Muscle of arm (tissue), 14 donors: Measurements from ENCODE around the gene SLC39A2. TPM values are rescaled to one million over a fixed set of nuclear protein-coding genes. Genes with fewer than 3 reads are reported as not detected.
A peak's percentile ranks its signal among the peaks of the same experiment; 100 is the strongest.
"Not testable (repeated sequence)": the region's sequence is repeated elsewhere in the genome, so short reads cannot be mapped to it uniquely, and the experiment has no call there.

Experiments used
- DNase-seq: peaks from one replicate; pipeline ENCODE4 v3.0.0-alpha.2; 2013
- long read RNA-seq, 11 donors: transcript quantifications; one replicate each; lab custom pipeline, GENCODE V29; 2026
- polyA plus RNA-seq, 12 donors: library from polyadenylated mRNA; unstranded; fragments of 120-200 nt; gene quantifications; one replicate each; pipeline ENCODE4 v1.2.1, GENCODE V29; 2013; ENCODE audit not compliant: insufficient read length in 12 of 12

Gene SLC39A2, protein sequence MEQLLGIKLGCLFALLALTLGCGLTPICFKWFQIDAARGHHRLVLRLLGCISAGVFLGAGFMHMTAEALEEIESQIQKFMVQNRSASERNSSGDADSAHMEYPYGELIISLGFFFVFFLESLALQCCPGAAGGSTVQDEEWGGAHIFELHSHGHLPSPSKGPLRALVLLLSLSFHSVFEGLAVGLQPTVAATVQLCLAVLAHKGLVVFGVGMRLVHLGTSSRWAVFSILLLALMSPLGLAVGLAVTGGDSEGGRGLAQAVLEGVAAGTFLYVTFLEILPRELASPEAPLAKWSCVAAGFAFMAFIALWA
- 1 to 10 TPM in 2 of 12 donors, under 1 TPM in 2, not detected in 8; 0.15 to 1.6 (median 0.81) TPM for polyA plus RNA-seq
- long read RNA-seq, donor 1: 0 reads
- long read RNA-seq, donor 2: 0 reads
- long read RNA-seq, donor 3: 0 reads
- long read RNA-seq, donor 4: 0 reads
- long read RNA-seq, donor 5: 0 reads
- long read RNA-seq, donor 6: 0 reads
- long read RNA-seq, donor 7: 0 reads
- long read RNA-seq, donor 8: 0 reads
- long read RNA-seq, donor 9: 0 reads
- long read RNA-seq, donor 10: 0 reads
- long read RNA-seq, donor 11: 0 reads

DNA sequence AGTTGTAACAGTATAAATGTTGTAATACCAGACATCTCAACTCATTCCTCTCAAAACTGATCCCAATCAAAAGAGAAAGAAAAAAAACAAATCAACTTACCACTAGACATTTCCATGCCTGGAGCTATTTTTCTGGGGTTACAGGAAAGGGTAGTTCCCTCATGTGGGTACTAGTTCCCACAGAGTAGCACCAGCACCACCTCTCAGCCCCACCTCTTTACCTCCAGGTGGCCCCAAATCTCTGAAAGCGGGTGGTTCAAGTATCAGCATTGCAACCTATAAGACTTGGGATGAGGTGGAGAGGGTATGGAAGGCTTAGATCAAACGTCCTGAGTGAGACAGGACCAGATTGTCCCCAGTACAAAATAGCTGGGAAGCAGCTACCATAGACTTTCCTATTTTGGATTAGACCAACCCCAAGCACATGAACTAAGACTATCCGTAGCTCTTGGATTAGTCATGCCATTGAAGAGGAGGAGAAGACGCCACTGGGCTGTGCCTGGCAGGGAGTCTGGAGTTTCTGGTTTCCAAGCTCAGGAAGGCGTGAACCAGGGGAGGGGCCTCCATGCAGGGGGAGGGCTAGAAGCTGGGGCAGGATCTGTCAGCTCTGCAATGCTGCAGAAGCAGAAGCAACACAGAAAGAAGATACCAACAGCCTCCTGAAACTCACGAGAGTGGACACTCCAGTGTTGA, at the start of gene SLC39A2:
SLC39A2 (plus strand) TSS at position 620 of the 693 bp plus-strand sequence. CDS start 154 bp downstream, outside the sequence.
- DNase-seq: no peak

DNA sequence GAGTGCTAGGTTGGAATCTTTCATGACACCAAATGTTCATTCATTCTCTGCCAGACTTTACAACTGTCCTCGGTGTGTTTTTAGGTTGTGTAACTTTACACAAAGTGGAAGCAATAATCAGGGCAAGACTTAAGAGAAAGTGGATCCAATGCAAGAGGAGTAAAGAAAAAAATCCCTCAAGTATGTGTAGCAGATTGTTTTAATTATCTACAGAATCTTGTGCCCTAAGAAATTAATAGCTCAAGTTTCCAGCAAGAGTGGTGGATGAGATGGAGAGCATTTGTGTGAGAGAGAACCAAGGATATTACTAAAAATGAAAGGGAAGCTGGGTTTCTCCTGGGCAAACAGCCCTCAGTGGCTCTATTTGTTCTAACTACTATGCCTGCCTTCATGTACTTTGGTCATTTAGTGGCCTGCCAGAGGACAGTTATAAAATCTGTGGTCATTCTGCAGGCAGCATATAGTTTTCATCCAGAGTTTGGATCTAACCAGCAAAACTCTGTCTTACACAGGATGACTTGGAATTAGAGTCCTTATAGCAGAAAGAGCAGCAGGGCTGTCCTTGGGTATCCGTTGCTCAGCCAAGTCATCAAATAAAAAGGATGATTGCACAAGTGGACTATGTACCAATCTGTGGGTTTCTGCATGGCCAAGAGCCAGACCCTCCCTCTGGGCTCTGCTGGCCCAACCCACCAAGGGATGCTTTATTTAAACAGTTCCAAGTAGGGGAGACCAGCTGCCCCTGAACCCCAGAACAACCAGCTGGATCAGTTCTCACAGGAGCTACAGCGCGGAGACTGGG, 44.2 kb upstream of the SLC39A2 start, which contains the start of gene RNASE2:
RNASE2 (plus strand) TSS at position 752 of the 802 bp plus-strand sequence. CDS start 285 bp downstream, outside the sequence.
- not testable (repeated sequence) for DNase-seq

DNA sequence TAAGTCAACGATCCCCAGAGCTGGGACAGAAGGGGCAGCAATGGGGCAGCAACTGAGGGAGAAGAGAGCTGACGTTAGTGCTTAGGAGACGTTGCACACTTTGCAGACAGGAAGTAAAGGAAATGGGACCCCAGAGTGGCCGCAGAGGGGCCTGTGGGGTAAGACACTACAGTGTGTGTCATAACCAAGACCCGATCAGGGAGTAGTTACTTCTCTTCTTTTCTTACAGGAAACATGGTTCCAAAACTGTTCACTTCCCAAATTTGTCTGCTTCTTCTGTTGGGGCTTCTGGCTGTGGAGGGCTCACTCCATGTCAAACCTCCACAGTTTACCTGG, 43.6 kb upstream of the SLC39A2 start:
- not testable (repeated sequence) for DNase-seq

DNA sequence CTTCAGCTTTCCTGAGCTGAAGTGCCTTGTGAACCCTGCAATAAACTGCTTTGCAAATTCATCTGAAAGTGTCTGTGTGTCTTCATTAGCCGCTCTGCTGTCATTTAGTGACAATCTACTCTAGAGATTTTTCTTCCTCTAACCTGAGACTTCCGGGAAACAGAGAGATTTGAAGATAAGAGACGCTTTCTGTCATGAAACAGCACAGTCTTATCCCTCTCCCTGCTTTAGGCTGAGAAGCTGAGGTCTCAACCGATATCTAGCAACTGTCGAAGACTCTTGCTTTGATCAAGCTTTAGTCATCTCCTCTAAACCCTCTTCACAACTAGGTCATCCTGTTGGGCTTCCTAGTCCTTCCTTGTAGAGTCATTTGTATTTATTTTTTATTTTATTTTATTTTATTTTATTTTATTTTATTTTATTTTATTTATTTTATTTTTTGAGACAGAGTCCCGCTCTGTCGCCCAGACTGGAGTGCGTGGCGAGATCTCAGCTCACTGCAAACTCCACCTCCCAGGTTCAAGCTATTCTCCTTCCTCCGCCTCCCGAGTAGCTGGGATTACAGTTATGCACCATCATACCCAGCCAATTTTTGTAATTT, 42.6 kb upstream of the SLC39A2 start:
- no peak for DNase-seq

DNA sequence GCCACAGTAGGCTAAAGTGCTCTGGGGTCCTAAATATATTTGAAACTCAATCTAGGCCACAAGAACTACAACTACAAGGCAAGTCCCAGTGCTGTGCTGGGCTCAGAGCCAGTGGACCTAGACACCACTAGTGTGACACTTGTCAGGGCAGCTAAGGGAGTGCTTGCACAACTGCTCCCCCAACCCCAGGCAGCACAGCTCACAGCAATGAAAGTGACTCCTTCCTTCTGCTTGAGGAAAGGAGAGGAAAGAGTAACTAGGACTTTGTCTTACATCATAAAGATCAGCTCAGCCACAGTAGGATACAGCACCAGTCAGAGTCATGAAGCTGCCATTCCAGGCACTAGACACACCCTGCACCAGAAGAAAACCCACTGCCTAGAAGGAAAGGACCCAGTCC, 40.1 kb upstream of the SLC39A2 start:
- not testable (repeated sequence) for DNase-seq

DNA sequence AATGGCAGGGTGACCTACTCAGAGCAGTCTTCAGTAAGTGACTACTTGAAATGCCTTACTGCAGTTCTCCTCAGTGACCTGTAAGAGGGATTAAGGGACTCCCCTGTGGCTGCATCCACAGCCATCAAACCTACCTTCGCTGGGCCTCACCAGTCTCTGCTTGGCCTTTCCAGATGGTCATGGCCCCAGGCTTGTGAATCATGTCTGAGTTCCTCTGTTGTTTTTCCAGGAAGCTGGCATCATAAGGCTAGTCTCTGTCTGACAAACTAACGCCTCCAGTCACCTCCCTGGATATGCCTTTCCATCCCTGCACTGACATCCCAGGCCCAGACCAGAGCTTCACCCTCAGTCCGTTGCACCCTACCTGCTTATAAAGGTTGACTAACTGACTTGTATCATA, 29.8 kb upstream of the SLC39A2 start:
- DNase-seq: no peak

DNA sequence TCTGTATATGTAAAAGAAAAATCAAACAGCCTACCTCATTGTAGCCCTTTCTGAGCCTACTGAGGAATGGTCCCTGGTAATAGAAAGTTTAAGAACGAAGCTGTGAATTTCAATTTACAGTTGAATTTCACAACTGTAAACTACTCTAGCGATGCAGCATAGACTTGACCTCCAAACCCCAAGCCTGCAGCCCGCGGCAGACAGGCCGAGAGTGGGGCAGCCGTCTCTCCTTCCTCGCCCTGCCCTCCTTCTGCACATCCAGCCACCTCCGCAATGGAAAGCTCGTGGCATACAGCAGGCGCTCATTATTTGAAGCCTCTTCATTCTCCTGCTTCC, 28.5 kb upstream of the SLC39A2 start:
- DNase-seq: no peak

DNA sequence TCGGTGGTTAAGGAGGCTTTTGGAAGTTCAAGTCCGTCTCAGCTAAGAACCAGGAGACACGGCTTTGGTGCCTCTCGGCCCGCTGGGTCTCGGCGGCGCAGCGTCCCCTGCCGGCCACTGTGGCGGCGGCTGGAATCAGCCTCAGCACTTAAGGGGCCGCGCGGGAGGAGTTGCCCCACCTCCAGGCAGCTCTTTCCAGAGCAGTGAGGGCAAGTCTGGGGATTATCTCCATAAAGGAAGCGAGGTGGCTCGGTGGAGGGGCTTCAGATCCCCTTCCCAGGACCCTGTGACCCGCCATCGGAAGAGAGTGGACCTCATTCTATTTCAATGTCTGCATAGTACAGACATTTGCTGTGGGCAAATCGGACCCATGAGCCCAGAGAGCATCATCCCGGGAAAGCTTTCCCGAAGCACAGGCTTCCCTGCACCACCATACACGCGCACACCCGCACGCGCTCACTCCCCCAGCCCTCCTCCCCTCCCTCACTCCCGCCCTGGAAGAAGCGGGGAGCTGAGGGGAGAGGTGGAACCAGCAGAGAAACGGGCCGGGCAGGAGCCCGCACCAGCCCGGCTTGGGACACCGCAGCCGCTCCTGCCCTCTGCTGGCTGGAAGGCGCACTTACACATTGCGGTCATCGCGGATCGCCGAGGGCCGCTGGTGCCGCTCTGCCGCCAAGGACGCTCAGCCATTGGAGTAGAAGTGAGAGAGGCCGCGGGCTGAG, 27.9 kb upstream of the SLC39A2 start:
- DNase-seq: peak; percentile 83

DNA sequence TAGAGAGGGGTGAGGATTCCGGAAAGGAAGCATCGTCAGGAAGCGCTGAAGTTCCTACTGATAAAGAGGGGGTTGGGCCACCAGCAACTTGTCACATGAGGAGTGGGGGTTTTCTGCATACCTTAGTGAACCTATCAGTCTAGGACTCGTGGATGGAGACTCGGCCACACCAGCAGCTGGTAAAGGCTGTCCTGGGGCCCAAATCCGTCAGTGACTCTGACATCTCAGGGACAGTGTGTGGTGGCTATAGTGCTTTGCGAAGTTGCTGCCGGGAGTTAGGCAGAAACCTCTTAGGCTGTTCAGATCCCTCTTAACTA, 27.4 kb upstream of the SLC39A2 start:
- no peak for DNase-seq

DNA sequence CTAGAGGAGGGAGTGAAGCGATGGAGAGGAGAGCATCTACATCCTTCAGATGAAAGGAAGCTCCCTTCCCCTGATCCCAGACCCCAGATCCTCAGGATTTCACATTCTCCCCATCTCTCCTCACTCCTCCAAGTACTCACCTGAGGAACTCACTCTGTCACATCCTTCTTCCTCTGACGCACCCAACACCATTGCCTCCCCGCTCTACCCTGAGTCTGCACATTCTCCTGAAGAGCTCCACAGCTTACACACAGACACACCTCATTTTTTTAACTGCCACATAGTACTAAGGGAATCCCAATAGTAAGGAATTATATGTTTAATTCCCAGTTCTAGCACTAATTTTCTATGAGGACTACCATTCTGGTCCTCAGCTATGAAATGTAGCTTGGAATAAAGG, 25.6 kb upstream of the SLC39A2 start:
- no peak for DNase-seq

DNA sequence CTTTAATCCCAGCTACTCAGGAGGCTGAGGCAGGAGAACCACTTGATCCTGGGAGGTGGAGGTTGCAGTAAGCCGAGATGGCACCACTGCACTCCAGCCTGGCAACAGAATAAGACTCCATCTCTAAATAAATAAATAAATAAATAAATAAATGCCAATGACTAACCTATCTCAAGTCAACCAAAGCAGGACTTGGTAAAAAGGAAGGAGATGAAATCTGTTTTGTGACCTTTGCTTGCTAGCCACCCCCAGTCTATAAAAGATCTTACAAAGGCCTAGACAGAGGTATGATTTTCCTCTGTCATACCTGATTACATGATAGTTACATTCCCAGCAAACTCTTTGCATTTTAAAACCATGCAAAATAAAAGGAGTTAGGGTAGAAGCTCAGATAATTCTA, 22.8 kb upstream of the SLC39A2 start:
- no peak for DNase-seq

DNA sequence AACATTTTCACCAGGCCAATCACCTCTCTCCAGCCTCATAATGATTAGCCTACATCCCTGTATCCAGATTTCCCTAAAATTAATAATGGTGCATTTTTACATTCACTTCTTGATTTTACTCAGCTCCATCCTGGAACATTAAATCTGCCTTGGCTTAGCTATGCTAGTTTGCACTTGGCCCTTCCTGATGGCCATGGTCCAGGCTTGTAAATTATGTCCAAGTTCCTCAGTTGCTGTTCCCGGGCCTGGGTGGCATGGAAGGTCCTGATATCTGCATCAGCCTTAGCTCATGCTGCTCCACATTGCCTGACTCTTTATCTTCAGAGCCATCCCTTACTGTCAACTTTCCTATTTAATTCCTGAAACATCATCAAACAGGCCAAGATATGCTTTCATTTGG, 20.4 kb upstream of the SLC39A2 start:
- DNase-seq: no peak

DNA sequence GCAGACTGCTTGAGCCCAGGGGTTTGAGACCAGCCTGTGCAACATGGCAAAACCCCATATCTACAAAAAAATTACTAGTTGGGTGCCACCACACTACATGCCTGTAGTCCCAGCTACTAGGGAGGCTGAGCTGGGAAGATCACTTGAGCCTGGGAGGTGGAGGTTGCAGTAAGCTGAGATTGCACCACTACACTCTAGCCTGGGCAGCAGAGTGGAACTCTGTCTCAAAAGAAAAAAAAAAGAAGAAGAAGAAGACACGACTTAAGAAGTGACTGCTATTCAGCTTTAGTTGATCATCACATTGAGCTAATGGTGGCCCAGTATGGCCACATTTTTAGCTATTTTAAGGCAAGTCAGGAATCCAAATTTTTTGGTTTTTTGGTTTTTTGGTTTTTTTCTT, 18.2 kb upstream of the SLC39A2 start:
- no peak for DNase-seq

DNA sequence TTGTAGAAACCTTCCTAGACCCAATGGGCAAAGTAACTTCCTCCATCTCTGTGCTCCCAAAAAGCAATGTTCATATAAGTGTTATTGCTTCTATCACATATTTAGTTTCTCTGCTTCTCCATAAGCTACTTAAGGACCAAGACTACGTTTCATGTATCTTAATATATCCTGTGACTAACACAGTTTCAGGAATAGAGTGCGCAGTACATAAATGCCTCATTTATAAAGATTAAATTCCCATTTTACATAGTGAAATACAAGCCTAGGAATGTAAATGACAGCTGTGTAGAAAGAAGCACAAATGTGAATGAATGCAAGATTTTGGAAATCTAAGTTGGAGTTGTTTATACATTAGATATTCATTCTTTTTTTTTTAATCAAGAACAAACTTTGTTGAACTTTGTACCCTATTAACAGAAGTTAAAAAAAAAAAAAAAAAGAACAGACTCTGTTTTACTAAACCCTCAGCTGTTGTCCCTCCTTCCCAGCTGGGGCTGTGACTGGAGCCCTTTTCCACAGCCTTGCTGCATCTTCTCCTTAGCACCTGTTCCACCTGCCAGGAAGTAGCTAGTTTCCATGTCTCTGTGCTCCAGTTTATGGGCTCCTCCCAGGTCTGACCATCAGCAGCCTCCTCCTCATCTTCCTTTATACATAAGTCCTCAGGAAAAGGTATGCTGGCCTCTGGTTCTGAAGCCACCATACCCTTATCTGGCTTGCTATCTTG, 16.3 kb upstream of the SLC39A2 start:
- DNase-seq: no peak

DNA sequence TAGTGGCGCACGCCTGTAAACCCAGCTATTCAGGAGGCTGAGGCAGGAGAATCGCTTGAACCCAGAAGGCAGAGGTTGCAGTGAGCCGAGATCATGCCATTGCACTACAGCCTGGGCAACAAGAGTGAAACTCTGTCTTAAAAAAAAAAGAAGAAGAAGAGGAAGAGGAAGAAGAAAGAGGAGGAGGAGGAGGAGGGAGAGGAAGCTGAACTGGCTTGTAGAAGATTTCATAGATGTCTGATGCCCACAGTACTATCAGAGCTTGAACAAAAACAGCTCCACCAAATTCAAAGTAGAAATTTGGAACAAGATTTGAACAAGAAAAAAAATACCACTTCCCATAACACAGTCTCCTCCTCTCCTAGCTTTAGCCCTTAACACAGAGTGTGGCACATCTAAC, 13.4 kb upstream of the SLC39A2 start:
- DNase-seq: not testable (repeated sequence)

DNA sequence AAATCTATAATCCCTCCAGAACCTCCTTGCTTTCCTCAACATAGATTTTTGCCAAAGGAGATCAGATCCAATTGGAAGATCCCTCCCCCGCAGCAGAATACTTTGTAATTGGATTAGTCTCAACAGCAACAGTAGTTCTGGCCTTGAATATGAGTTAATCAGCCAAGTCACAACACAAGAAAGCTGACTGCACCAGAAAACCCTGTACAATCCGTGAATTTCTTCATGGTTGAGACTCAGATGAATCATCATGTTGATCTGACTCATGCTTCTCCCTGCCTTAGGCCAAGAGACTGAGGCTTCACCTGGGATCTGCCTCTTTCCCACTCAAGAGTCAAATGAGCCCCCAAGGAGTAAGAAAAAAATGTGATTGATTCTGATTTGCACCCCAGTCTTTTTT, 12.3 kb upstream of the SLC39A2 start:
- DNase-seq: no peak

DNA sequence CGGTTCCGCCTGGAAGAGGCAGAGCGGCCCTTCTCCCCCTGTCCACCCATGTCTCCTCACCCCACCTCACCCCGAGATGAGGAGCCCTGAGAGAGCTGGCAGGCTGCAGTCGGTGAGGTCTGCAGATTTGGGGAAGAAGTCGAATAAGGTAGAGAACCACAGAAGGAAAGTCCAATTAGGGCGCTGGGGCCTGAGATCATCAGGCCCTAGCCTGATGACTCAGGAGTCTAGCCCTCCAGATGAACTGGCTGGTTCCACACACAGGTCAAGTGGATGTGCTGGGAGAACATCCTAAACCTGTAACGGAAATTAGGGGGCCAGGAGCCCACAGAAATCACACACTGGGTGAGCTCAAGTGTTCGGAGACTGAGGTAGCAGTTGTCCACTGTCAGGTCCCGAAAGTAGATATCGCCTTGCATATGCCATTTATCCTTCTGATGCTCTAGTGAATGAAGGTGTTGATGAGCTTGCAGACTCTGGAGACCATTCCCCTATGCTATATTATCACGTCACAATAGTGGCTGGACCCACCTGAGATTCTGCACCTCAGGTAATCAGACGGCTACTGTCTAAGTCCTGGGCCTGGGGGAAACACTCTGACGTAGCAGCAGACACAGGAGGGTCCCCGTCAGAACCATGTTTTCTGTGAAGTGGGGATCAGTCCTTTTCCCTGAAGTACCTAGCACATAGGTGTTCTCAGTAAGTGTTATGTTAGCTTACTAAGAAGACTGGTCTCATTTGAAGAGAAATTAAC, 10.2 kb upstream of the SLC39A2 start:
- no peak for DNase-seq

DNA sequence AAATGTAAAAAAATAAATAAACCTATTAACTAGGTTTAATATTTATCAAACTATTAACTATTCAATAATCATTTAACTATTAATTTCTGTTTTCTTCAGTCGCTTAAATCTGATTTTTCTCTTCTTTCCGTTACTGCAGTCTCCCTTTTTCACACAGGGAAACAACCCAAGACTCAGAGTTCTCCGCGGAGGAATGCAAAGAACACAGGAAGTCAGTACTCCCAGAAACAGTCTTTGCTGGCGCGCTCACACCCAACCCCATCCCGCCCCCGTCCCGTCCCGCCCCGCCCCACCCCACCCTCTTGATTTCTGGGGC, 9.7 kb upstream of the SLC39A2 start:
- DNase-seq: no peak

DNA sequence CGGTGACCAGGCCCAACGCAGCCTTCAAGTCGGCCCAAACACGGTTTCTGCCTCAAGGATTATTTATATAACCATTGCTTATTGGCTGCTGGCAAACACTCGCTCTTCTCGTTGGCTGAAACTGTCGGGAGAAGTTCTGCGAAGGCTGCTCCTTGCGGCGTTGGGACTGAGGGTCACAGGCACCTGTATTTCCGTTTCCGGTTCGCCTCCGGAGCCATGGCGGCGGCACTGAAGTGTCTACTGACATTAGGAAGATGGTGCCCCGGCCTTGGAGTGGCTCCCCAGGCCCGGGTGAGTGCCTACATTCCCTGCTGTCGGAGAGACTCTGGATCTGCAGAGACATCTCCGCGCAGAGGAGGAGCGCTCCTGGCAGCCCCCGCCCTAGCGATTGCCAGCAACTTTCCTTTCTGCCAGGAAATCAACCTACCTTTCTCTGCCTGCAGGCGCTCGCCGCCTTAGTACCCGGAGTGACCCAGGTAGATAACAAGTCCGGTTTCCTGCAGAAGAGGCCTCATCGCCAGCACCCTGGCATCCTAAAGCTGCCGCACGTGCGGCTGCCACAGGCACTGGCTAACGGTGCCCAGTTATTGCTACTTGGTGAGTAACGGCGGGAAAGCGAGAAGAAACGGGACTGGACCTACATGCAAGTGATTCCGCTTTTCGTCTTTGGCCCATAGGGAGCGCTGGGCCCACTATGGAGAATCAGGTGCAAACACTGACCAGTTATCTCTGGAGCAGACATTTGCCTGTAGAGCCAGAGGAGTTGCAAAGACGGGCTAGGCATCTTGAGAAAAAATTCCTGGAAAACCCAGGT, 9.1 kb upstream of the SLC39A2 start, which contains the start of gene METTL17:
METTL17 (plus strand) TSS at position 194 of the 814 bp plus-strand sequence; CDS start at position 217, 23 bp downstream.
- DNase-seq: peak; percentile 96
